HepG2 (cell line): ENCODE measurements around the gene SEC61A1.

Experiments
- EP300 ChIP-seq, 3 experiments: sonication (generic) in 1 of 3; formaldehyde crosslinking in 1 of 3; IDR thresholded peaks; 2 replicates each; pipeline versions ENCODE4 v1.5.1 to v1.6.1; 2011 to 2020; ENCODE audit warnings: low read depth in 2 of 3, low read length in 2 of 3, borderline replicate concordance in 1 of 3, improper control_type of control experiment in 1 of 3, mild to moderate bottlenecking in 1 of 3, missing genetic modification reagents in 1 of 3, moderate library complexity in 1 of 3
- PHF8 ChIP-seq: sonication (generic); formaldehyde crosslinking; IDR thresholded peaks from 2 replicates; pipeline ENCODE4 v1.5.0; 2020; ENCODE audit warnings: missing genetic modification reagents
- RAD21 ChIP-seq: fragments of 450-650 bp; formaldehyde crosslinking; IDR thresholded peaks from 2 replicates; pipeline ENCODE4 v1.5.0; 2020; ENCODE audit warnings: mild to moderate bottlenecking
- RFXANK ChIP-seq: IDR thresholded peaks from 2 replicates; pipeline ENCODE4 v1.6.1; 2016
- TCF7L2 ChIP-seq: IDR thresholded peaks from 2 replicates; pipeline ENCODE4 v1.6.1; 2011; ENCODE audit warnings: mild to moderate bottlenecking, low read depth, low read length, moderate library complexity
- TEAD3 ChIP-seq: optimal IDR thresholded peaks from 2 replicates; pipeline ENCODE3; 2016; ENCODE audit warnings: borderline replicate concordance
- TP53 ChIP-seq: sonication (generic); formaldehyde crosslinking; conservative IDR thresholded peaks from 2 replicates; pipeline ENCODE4 v1.4.0; 2020; ENCODE audit warnings: missing genetic modification reagents
- U2AF1 ChIP-seq: fragments of 200-400 bp; formaldehyde crosslinking; optimal IDR thresholded peaks from 2 replicates; pipeline ENCODE3; 2017; ENCODE audit warnings: mild to moderate bottlenecking, low read depth, low read length
- ZNF766 ChIP-seq: sonication (generic); formaldehyde crosslinking; IDR thresholded peaks from 2 replicates; pipeline ENCODE4 v1.5.0; 2020; ENCODE audit warnings: missing genetic modification reagents, borderline replicate concordance

GRCh38 chr3:128056258-128056657 is 4.0 kb downstream of the SEC61A1 start:
- TF ChIP-seq TP53 (CRISPR knock-in tag) (no peak), RAD21 (CRISPR knock-in tag) (no peak), TCF7L2 (no peak), U2AF1 (no peak), RFXANK (CRISPR knock-in tag) (no peak), PHF8 (CRISPR knock-in tag) (no peak), EP300 (IDR thresholded peaks at IDR 0.05; ENCODE audit: low read depth in 2 of 2, low read length in 2 of 2) (no peak), EP300 (CRISPR knock-in tag; IDR thresholded peaks at IDR 0.05; ENCODE audit: borderline replicate concordance) (no peak), TEAD3 (CRISPR knock-in tag) (no peak), ZNF766 (CRISPR knock-in tag) (no peak)
